ENCODE measurements around the gene LRRC25.

DNA sequence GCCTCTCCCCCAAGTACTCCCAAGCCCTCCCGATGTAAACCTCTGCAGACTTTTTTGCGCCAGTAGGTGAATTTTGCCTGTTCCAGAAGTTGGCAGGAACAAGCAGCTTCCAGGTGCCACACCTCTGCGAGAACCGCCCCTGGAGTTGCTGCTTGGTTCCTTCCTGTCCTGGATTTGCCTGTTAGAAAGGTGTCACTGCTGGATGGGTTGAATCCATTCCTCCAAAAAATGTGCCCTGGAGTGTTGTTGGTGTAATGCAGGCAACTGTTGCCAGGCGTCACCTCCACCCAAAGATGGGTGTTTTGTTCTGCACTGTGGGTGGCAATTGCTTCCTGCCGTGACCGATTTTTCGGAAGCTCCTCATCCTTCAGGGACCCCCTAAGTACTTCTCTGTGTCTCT is 51.3 kb downstream of the LRRC25 start:
- no peak for TF ChIP-seq POLR2A (IDR thresholded peaks at IDR 0.05)
- TF ChIP-seq, protein P1, sequence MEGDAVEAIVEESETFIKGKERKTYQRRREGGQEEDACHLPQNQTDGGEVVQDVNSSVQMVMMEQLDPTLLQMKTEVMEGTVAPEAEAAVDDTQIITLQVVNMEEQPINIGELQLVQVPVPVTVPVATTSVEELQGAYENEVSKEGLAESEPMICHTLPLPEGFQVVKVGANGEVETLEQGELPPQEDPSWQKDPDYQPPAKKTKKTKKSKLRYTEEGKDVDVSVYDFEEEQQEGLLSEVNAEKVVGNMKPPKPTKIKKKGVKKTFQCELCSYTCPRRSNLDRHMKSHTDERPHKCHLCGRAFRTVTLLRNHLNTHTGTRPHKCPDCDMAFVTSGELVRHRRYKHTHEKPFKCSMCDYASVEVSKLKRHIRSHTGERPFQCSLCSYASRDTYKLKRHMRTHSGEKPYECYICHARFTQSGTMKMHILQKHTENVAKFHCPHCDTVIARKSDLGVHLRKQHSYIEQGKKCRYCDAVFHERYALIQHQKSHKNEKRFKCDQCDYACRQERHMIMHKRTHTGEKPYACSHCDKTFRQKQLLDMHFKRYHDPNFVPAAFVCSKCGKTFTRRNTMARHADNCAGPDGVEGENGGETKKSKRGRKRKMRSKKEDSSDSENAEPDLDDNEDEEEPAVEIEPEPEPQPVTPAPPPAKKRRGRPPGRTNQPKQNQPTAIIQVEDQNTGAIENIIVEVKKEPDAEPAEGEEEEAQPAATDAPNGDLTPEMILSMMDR (IDR thresholded peaks at IDR 0.05) = no peak
